Limb (tissue), 2 donors: ENCODE measurements around the gene MVB12B.

Experiments
- DNase-seq, 2 donors: peaks; one replicate each; pipeline ENCODE4 v3.0.0-alpha.2; 2016; ENCODE audit errors: extremely low spot score in 2 of 2

The MVB12B gene

DNA sequence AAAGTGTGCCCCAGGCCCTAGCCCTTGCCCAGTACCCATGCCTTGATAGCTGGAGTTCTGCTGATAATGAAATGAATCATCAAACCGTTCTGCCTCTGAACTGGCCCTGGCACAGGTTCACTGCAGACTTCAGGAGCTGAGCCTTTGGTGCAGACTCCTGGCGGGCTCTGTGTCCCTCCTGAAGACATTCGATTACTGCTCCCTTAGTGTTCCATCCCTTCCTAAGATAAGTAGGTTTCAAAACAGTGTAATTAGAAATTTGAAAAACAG lies 97.2 kb downstream of the MVB12B start:
- no peak for DNase-seq

DNA sequence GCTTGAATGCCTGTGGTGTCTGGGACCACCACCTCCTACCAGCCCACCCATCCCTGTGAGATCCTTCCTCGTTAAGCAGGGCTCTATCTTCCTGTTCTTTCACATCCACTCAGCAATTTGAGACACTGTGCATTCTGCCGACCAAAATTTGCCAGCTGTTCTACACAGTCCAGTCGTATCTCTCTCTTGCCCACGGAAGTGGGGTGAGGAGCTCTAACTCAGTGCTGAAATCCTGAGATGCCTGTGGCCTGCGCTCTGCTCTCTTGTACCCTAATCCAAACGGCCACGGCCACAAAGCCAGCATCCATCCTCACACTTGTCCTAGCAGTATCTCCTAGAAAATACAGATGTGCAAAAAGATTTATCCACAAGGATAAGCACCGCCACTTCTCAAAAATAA lies 97.9 kb downstream of the MVB12B start:
- peak in 1 of 2 donors; percentile 15 for DNase-seq

DNA sequence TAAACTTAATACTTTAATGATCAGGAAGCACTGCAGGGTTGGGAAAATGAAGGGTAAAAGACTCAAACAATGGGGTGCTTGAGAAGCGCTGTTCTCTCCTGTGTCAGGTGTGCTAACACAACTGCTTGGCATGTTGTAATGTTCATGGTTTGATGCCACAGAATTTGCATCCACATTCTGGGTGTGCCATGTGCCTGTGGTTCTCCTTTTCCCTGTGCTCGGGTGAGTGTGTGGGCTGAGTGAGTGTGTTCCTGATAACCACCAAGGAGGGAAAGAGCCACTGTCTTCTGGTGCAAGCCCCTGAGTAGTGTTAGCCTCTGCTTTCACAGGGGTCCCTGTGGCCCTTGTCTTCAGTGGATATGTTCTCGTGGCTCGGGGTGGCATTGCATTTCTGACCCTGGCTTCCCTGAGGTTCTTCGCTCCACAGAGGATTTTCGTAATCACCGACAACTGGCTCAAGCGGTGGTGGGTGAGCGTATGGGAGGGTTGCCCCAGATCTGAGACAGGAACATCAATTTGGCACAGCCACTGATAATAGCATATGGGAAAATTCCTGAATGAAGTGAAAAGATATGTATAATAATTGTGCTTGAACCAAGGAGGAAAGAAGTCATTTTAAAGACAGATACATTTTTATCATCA lies 102.0 kb downstream of the MVB12B start:
- peak in 1 of 2 donors; percentile 7 for DNase-seq

DNA sequence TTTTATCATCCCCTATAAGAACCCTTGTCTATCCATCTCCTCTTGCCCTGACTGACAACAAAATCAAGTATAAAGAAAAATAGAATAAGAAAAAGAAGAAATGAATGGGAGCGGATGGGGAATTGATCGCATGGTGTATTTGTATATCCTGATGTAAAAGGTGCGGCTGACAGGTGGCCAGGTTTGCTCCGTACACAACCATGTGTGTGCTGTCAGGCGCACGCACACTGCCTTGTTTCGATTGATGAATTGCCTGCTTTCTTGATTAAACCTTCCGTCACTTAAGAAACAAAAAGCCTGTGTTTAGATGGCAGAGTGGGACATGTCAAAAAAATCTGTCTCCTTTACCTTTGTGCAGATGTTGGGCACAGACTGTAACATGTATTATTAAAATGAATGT lies 102.6 kb downstream of the MVB12B start:
- peak in 1 of 2 donors; percentile 4 for DNase-seq

DNA sequence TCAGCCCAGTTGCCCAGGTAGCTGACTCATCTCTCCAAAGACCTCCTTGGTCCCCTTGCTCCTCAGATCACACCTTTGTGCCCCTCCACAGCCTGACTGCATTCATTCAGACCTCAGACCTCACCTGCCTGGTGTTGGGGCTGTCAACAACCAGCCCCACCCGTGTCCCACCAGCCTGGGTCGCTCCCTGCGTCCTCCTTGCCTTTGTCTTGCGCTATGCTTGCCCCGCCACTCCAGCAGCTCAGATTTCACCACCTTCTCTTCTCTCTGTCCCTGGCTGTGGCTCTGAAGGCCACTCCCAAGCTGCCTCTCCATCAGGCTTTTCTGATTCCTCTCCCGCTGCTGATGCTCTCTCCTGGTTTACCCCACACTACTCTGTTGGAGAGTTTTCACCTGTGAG lies 103.5 kb downstream of the MVB12B start:
- peak in 1 of 2 donors; percentile 14 for DNase-seq

DNA sequence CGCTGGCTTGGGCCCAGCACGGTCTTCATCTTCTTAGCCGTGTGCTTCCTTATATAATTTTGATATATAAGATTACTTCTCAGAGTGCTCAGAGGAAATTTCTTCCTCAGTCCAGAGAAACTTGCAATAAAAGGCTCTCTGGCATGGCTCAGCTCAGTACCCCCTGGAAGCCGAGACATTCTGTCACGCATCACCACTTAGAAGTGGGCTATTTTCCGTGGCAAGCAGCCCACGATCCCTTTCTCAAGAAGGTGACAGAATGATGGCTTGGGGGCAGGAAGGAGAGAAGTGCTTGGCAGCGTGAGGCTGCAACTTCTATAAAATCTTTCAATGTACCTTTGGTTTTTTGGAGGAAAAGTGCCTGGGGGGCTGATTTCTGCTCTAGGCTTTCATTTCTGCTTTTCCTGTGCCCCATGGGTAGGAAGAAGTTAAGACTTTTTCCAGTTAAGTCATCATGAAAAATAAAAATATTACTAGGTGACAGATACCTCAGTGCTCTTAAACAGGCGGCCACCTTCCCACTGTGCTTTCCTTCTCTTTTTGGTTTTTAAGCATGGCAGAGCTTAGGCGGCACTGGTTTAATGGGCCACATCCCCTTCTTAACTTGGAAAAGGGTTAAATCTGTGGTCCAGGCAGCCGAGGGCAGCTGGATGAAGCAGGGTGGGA lies 104.6 kb downstream of the MVB12B start:
- DNase-seq: peak in 1 of 2 donors; percentile 31

DNA sequence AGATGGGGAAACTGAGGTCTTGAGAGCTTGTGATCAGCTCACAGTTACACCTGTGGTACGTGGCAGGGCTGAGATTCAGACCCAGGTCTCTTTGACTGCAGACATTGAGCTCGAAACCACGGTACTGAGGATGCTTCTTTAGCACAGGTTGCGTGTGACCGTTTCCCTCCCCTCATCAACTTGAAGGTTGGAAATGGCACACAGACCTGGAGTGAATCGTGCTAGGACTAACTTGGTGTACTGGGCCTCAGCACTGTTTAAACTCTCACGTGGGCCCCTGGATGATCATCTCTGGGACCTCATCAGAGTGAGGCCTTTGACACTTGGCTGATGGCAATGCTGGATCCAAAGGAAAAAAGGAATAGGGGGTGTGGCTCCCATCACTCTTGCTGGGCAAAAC lies 106.0 kb downstream of the MVB12B start:
- peak in 1 of 2 donors; percentile 5 for DNase-seq

DNA sequence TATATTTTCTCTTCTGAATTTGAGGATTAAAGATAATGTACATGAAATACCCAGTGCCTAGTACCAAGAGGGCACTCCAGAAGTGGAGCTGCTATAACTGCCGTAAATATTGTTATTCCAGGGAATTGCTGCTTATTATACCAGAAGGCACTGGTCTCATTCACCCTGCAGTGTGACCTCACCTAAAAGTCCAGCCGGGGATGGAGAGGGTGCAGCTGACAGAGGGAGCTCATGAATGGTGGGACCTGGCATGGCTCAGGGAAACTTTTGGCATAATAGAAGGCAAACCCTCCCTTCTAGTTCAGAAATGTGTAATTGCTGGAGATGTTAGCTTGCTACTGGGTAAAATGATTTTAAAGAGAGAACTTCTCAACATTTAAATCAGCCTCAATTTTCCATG lies 108.5 kb downstream of the MVB12B start:
- peak in 1 of 2 donors; percentile 4 for DNase-seq

DNA sequence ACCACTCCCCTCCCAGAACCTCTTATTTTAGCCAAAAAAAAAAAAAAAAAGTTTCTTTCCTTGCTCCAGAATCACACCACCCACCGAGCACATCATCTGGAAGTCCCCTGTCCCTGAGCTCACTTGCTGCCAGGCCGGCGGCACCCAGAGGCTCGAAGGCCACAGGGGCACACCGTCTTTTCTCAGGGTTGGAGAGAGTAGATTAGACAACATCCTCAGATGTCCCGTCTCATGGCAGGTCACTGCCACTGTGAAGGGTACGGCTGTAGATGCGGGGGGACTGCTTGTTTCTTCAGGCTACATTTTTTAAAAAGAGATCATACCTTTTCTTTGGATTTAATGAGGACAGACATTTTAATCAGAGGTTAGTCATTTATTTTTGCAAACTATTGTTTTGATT lies 109.0 kb downstream of the MVB12B start:
- peak in 1 of 2 donors; percentile 13 for DNase-seq

DNA sequence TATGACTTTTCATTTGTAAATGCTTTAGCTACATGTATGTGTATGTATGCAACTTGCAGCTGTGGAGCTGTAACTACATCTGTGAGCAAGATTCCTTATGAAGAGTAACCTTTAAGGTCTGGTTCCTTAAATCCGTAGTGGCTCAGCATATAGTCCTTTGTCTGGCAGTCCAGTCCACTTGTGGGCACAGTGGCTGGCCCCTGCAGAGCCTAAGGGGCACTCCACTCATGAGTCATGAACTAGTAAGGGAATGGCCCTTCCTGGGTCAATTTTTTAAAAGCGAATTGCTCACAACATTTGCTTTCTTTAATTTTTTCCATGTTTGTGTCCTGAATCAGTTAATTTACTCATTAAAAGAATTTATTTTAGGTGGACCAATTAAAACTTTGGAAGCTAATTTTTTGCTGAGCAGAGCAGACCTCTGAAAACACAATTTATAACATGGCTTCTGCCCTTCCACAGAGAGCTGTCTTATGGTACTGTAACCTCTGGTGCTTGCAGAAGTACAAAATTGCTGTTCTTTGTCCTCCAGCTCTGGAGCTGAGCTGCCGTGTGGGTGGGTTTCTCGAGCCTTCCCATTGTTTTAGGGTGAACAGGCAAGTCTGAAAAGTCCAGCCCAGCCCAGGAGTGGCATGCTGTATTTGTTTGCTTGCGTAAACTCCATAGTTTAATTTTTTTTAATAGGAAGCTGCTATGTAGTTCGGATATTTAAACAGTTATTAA lies 110.1 kb downstream of the MVB12B start:
- peak in 1 of 2 donors; percentile 17 for DNase-seq

DNA sequence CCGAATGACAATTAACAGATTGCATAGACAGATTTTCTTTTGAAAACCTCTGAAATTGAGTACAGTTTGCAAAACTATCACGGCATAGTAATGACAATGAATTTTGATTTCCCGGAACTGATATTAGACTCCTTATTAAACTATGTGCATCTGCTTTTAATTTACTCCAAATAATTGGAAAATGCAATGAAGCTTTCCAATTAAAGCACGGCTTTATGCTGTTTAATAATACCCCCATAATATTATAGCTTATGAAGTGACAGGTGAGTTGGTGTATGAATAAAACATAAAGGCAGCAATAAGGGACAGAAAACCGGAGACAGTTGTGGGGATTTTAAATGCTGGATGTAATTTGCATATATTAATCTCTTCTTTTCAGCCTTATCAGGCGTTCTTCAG lies 110.6 kb downstream of the MVB12B start:
- DNase-seq: no peak

DNA sequence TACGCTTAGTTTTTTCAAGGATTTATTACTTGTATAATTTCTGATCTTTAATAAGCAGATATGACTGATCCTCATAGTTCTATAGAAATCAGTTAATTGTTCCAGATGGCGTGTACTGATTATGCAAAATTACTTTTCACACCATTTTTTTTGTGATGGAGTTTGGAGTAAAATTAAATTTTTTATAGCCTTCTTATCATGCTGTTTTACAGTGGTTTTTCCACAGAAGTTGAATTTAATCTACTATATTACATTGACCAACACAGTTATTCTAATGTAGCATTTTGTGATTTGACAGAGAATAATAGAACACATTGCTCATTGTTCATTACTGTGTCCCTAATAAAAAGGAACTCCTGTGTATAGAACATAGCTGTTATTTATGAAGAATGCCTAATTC lies 111.1 kb downstream of the MVB12B start:
- no peak for DNase-seq

DNA sequence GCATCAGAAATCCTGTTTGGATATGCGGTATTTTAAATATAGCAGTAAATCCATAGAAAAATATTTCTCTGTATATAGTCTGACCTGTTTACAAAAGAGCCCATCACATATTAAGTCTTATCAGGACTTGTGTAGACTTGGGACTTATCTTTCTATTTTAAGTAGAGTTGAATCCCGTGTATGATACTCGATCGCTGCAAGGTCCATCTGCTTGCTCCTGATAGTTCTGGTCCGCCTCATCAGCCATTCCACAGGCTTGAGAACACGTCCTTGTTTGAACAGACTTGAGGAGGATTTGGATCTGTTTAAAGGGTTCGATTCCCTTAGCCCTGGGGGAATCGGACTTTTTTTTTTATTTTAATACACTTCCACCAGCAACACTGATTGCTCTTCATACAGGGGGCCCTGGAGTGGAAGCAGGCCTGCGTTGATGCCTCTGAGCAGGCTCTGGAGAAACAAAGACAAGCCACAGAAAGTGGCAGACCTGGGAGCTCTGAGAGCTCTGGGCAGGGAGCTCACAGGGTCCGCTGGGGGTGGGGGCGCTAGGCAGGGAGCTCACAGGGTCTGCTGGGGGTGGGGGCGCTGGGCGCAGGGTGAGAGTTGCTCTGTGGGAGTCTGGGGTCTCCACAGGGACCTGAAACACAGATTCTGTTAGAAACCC lies 112.2 kb downstream of the MVB12B start:
- DNase-seq: peak in 1 of 2 donors; percentile 27

DNA sequence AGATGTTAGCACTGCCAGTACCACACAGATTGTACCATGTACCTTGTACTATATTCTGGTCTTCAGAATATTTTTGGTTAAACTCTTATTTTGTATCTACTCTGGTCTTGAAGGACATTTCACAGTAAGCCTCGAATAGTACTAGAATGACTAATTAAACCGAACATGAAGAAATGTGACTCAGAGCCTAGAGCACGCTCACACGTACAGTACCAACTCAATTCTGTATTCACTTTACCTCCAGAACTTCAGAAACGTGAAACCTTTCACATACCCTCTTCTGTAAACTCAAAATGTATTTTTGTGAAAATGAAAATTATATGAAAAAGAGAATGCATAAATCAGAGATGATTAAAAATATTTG lies 112.8 kb downstream of the MVB12B start:
- DNase-seq: no peak

DNA sequence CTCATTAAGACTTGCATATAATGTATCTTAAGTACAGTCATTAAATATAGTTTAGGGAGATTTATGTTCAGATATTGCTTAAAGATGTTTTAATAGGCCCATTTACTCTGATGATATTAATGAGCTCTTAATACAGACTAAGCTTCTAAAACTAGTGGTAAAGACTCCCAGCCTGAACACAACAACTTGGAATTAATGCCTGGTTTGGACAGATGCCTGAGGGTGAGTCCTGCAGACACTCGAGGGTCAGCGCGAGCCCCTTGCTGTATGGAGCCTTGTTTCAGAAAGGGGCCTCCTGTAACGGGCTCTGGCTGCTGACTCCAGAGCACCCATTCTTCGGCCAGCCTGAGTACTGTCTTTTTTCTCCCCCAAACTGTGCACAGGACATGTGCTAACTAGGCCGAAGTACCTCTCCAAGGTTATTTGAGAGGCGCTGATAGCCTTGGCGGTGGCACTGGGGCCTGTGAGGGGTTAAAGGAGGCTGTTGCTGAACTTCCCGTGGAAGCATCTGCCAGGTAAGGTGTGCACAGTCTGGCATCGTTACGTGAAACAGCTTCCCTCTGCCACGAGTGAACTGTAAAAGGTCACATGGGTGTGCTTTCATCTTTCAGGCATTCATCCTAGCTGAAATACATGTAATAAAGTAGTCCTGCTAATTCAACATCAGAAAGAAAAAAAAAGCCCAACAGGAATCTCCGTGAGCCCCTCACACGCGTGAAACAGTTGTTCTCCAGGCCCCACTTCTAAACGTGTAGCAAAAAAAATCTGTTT lies 113.4 kb downstream of the MVB12B start:
- peak in 1 of 2 donors; percentile 30 for DNase-seq

DNA sequence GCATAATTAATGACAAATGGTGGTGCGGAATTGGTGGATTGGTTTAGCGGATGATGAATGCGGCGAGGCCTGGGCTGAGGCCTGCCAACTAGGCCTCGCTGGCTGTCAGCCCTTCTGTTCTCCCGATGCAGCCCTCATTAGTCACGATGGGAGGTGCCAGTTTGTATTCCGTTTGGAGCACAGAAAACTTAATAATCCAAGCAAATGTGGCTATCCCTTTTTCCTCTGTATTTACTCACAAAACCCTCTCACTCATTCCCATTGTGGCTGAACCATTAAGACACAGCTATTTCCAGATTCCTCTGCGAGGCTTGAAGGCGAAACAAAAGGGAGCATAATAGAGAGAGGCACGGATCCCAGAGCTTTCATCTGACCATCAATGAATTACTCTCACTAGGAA lies 114.3 kb downstream of the MVB12B start:
- peak in 1 of 2 donors; percentile 45 for DNase-seq

DNA sequence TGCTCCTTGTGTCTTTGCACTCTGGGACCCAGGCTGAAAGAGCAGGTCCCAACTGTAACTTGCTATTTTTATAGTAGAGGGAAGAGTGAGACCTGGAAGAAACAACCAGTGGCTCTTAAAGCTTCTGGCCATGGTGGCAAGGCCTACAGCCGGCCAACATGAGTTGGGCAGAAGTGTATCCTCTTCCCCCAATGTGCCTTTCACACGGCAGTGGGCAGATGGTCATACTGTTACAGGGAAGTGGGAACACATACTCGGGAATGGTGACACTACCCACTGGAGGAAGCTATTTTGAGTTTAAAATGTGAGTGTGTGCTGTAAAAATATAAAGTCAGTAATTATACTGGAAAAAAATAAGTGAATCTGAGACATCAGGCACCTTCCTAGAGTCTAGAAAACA lies 116.0 kb downstream of the MVB12B start:
- DNase-seq: no peak

DNA sequence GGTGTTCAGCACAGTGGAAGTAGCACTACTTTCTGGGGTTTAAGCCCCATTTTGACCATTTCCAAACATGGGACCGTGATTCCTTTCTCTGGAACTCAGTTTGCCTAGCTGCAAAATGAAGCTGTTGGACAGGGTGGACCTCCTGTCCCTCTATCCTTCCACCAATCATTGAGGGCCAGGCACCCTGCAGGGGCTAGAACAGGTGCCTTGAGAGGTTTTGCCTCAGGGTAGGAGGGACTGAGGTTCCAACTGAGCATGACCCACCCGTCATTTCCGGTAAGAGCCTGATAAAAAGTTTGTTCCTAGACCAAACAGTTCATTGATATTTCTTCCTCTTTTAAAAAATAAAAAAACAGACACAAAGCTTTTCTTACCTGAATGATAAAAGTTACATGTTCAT lies 116.5 kb downstream of the MVB12B start:
- DNase-seq: no peak

DNA sequence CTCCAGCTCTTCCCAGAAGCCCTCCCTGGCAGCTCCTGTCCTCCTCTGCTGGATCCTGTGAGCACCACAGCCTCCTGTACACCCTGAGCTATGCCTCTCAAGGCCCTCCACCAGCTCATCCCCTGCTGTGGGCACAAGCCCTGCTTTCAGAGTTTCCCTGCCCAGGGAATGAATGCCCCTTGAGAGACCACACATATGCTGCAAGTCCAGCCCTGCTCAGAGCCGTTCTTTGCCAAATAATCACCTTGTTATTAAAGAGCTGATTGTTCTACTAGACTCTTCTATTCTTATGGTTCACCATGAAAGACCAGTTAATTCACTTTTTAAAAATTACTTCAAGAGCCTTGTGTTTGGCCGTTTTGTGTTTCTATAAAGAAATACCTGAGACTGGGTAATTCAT lies 121.5 kb downstream of the MVB12B start:
- no peak for DNase-seq

DNA sequence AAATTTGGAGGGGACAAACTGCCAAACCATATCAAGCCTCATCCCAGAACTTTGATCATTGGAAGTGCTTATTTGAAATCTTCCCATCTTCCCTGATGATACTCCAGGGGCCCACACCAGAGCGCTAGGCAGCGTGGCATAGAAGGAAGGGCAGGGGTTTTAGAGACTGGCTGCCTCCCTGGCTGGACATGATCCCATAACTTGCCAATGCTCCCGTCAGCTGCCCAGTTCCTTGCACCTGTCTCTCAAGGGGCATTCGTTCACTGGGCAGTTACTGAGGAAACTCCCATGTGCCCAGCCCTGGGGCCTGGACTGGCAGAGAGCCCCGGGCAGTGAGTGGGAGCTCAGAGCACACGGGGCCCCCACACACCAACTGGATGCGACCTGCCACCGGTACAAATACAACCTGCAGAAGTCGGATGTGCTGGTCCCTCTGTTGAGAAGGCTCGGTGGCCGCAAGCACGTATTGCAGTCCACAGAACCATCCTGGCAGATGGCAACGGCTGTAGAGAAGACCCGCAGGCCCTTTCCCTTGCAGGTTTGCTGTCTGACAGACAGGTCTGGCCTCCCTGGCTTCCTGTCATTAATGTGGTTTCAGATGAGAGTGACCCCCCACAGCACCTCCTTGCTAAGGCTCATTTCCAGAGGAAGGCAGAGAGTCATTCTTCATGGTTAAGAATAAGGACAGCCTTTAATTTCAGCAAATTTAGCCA lies 122.4 kb downstream of the MVB12B start:
- DNase-seq: peak in 1 of 2 donors; percentile 26
